ENCODE results near the gene PTPN7.
"Not testable (repeated sequence)": the region's sequence is repeated elsewhere in the genome, so short reads cannot be mapped to it uniquely, and the experiment has no call there.

The PTPN7 gene

GRCh38 chr1:202133001-202133400 lies 27.4 kb downstream of the PTPN7 start:
- DNase-seq (ENCODE audit: low spot score) (no peak), FAIRE-seq (no peak)

DNA sequence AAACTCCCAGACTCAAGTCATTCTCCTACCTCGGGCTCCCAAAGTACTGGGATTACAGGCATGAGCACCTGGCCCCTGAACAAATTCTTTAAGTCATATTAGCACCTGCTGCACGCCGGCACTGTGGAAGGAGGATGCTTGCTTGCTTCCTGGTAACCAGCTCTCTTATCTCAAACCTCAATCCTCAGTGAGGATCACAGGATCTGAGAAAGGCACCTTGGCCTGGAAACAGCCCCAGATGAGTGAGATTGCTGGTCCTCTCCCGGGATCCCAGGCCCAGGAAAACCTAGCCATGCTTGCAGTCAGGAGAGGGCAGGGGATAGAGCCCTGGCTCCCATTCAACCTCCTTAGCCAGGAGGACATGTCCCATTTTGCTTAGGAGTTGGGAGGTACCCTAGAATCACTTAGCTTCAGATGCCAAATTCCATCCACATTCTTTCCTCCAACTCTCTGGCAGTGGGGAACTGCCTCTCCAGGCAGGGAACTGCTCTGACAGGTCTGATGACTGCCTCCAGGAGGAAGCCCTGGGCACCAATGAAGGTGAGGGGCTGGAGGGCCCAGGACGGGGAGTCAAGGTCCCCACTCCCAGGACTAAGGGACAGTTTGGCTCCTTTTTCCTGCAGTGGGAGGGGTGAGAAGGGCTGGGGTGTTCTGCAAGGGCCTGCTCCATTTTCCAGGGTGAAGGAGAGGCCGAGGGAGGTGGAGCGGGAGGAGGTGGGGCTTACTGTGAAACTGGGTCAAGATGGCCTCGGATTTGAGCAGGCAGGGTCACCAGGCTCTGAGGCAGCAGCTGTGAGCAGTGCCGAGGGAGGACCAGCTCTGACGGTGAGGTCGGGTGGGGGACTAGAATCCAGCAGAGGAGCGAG lies 28.2 kb downstream of the PTPN7 start:
- FAIRE-seq (no peak), DNase-seq (ENCODE audit: low spot score) (no peak)

DNA sequence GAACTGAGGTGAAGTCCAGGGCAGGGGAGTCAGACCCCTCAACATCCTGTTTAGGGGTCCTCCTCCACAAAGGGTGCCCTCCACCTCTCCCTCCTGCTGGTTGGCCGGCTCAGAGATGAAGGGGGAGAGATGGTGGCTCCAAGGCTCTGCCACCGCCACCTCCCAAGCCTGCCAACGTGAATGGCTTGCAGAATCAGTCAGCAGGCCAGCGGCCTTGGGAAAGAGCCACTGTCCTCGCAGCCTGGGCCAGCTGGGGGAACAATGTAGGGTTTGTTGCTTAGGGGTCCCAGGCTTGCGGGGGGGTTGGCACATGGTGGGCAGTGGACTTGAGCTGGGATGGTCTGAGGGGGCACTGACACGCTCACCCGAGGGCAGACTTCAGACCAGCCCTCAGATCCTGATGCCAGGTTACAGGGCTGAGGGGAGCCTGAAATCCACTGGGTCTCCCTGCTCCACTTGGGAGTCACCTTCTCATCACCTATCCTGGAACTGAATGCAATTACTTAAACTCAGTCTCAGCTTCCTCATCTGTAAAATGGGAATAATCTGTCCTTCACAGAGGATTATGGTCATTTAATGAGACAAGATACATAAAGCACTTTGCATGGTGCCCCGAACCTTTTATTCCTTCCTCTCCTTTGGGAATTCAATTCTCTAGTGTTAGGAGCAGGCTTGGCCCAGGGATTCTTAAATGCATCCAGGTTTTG lies 29.4 kb downstream of the PTPN7 start:
- DNase-seq (ENCODE audit: low spot score) (no peak), FAIRE-seq (no peak)

GRCh38 chr1:202130297-202130721 lies 30.1 kb downstream of the PTPN7 start:
- DNase-seq (ENCODE audit: low spot score), result no peak
- FAIRE-seq, result no peak

DNA sequence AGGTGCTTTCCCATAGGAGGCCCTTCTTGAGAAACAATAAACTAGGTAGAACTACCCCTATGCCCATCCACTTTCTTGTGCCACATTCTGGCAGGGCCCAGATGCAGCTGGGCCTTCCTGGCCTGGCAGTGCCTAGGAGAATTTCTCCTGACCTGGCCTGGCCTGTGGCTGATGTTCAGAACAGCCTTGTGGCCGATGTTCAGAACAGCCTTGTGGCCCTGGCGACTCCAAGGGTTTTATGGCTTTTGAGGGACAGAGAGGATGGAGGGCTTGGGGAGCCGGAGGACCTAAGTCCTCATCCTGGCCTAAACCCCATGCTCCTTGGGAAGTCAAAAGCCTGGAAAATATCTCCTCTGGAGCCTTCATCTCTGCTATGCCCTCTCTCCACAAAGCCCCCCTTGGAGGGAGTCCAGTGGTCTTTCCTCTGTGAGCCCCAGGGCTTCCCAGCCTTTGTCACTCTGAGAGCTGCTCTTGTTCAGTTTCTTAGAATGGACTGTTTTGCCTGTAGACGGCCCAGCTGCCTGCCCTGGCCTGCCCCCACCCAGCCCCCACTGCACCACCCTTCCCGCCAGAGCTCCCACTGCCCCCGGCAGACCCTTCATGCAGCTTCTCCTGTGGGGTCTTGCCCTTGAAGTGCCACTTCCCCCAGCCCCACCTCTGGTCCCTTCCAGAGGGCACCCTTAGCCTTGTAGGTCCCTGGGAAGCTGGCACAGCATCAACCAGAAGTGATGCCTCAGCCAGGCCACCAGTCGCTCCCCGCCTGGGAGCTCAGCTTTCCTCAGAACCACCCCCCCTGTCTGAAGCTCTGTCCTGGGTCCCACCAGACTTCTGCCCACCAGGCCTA lies 30.7 kb downstream of the PTPN7 start:
- no peak for FAIRE-seq

DNA sequence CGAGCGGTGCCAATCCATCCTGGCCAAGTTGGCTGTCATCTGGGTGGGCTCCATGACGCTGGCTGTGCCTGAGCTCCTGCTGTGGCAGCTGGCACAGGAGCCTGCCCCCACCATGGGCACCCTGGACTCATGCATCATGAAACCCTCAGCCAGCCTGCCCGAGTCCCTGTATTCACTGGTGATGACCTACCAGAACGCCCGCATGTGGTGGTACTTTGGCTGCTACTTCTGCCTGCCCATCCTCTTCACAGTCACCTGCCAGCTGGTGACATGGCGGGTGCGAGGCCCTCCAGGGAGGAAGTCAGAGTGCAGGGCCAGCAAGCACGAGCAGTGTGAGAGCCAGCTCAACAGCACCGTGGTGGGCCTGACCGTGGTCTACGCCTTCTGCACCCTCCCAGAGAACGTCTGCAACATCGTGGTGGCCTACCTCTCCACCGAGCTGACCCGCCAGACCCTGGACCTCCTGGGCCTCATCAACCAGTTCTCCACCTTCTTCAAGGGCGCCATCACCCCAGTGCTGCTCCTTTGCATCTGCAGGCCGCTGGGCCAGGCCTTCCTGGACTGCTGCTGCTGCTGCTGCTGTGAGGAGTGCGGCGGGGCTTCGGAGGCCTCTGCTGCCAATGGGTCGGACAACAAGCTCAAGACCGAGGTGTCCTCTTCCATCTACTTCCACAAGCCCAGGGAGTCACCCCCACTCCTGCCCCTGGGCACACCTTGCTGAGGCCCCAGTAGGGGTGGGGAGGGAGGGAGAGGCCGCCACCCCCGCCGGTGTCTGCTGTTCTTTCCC lies 32.4 kb downstream of the PTPN7 start:
- FAIRE-seq (no peak), DNase-seq (ENCODE audit: low spot score) (no peak)

More for the DNA sequence above, 30.7 kb downstream of the PTPN7 start:
- no peak for DNase-seq (ENCODE audit: low spot score)

- no peak for FAIRE-seq
- no peak for DNase-seq (ENCODE audit: low spot score)
Observed at GRCh38 chr1:202127061-202127460, 33.3 kb downstream of the PTPN7 start.

- DNase-seq (ENCODE audit: low spot score) (no peak), FAIRE-seq (no peak)
Observed at GRCh38 chr1:202126426-202126825, 34.0 kb downstream of the PTPN7 start.

- DNase-seq (ENCODE audit: low spot score) (no peak), FAIRE-seq (no peak)
Observed at GRCh38 chr1:202125611-202126010, 34.8 kb downstream of the PTPN7 start.

DNA sequence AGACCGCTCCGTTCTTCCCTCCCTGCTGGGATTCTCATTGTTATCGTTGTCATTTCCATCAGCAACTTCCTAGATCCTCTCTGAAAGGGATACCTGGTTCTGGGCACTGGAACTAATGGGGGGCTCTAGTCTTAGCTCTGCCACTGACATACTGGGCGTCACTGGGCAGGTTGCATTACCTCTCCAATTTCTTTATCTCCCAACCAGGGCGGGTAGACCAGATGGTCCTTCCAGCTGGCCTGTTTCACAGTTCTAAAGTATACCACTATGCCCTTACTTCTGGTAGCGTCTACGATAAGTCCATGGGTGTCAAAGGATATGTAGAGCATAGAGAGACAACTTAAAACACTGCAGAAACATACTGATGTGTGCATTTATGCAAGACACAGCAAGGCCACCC lies 36.3 kb downstream of the PTPN7 start:
- FAIRE-seq (no peak), DNase-seq (ENCODE audit: low spot score) (no peak)

DNA sequence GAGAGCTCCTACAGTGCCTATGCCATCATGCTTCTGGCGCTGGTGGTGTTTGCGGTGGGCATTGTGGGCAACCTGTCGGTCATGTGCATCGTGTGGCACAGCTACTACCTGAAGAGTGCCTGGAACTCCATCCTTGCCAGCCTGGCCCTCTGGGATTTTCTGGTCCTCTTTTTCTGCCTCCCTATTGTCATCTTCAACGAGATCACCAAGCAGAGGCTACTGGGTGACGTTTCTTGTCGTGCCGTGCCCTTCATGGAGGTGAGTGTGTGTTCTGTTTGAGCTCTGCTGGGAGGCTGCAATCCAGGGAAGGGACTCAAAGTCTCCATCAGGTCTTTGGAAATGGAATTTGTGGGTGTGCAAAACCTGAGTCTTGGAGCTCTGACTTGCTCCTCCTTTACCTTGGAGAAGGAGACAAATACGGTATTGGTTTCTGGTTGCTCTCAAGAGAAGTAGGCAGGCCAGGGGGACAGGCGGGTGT lies 37.0 kb downstream of the PTPN7 start:
- FAIRE-seq (no peak), DNase-seq (ENCODE audit: low spot score) (no peak)

DNA sequence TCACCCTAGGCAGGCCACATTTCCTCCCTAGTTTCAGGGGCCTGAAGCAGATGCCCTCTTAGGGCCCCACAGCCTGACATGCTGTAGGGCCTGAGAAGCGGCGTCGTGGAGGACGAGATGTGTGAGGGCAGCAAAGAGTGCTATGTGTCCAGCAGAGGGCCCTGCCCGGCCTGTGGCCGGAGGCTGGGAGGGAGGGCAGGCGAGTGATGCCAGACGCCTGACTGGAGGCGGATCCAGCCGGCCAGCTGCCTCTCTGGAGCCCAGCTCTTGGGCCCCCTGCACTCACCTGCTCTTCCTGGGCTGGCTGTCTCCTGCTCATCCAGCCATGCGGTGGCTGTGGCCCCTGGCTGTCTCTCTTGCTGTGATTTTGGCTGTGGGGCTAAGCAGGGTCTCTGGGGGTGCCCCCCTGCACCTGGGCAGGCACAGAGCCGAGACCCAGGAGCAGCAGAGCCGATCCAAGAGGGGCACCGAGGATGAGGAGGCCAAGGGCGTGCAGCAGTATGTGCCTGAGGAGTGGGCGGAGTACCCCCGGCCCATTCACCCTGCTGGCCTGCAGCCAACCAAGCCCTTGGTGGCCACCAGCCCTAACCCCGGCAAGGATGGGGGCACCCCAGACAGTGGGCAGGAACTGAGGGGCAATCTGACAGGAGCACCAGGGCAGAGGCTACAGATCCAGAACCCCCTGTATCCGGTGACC lies 37.6 kb downstream of the PTPN7 start, which contains the start of gene GPR37L1:
TSS of gene GPR37L1 (plus strand) at position 279 of the 697 bp plus-strand sequence. CDS start at position 326, 47 bp downstream.
- DNase-seq (ENCODE audit: low spot score), result no peak
- FAIRE-seq, result no peak

GRCh38 chr1:202121006-202121405 lies 39.4 kb downstream of the PTPN7 start:
- FAIRE-seq (no peak), DNase-seq (ENCODE audit: low spot score) (no peak)

GRCh38 chr1:202117898-202118371 lies 42.5 kb downstream of the PTPN7 start:
- FAIRE-seq, result no peak
- DNase-seq (ENCODE audit: low spot score), result no peak

- DNase-seq (ENCODE audit: low spot score) (no peak), FAIRE-seq (no peak)
Observed at GRCh38 chr1:202116287-202116686, 44.1 kb downstream of the PTPN7 start.

DNA sequence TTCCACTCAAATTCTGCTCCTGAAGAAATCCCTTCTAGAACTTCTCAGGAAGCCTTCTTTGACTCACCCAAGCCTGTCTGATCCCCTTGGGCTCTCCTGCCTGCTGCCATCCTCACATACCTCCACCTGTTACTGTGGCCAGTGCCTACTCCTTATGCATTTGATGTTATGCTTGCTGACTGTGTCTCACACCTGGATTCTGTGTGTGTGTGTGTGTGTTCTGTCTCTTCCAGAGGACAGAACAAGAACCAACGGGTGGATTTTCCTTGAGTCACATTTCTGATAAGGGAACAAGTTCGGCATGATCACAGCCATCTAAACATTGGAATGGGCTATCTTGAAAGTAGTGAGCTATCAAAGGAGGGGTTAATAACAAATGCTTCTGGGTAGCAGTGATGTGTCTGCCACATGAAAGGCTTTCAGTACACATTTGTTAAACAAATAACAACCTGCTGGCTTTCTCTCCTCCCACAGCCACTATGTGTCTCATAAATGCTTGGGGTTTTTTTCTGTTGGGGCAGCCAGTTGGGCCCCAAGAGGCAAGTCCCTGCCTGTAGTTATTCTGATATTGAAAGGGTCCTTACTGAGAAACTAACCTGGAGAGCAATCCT lies 46.6 kb downstream of the PTPN7 start:
- DNase-seq (ENCODE audit: low spot score) (no peak), FAIRE-seq (no peak)

- peak; percentile 74 for DNase-seq (ENCODE audit: low spot score)
- FAIRE-seq, result no peak
Observed at GRCh38 chr1:202112859-202113689, 47.3 kb downstream of the PTPN7 start.

GRCh38 chr1:202111589-202111988 lies 48.8 kb downstream of the PTPN7 start:
- not testable (repeated sequence) for DNase-seq (ENCODE audit: low spot score)

More at GRCh38 chr1:202111589-202111988, 48.8 kb downstream of the PTPN7 start:
- not testable (repeated sequence) for FAIRE-seq
